GM18951 (cell line): Measurements from ENCODE around the gene TNFRSF1B.

ENCODE experiments used
- POLR2A ChIP-seq: IDR thresholded peaks from 4 replicates; pipeline ENCODE4 v1.6.1; 2011; ENCODE audit warnings: mild to moderate bottlenecking; ENCODE audit not compliant: insufficient read length, insufficient read depth; ENCODE audit errors: extremely low read depth
- in situ Hi-C: fragments of 300-500 bp; cut with MboI; formaldehyde crosslinking; loops from one replicate; pipeline ENCODE4 v1.12.0; 2022; ENCODE audit warnings: low sequenced_read_pairs, mixed read lengths, inconsistent platforms; ENCODE audit not compliant: unreplicated experiment

The TNFRSF1B gene

GRCh38 chr1:12191242-12192032, 24.6 kb downstream of the TNFRSF1B start:
- in situ Hi-C loops, result no loop called here
- TF ChIP-seq POLR2A, result no peak

GRCh38 chr1:12194666-12195216, 27.9 kb downstream of the TNFRSF1B start:
- TF ChIP-seq POLR2A, result no peak
- in situ Hi-C loops, result no loop called here

GRCh38 chr1:12195416-12195815, 28.6 kb downstream of the TNFRSF1B start:
- in situ Hi-C loops, result no loop called here
- no peak for TF ChIP-seq POLR2A

- no peak for TF ChIP-seq POLR2A
- in situ Hi-C loops, result no loop called here
These were observed 30.1 kb downstream of the TNFRSF1B start for GRCh38 chr1:12196641-12197482.

- TF ChIP-seq POLR2A, result no peak
- in situ Hi-C loops, result no loop called here
These were observed 30.7 kb downstream of the TNFRSF1B start for GRCh38 chr1:12197483-12197880.

- in situ Hi-C loops, result no loop called here
These were observed 33.4 kb downstream of the TNFRSF1B start for GRCh38 chr1:12200208-12200607.

GRCh38 chr1:12201352-12202189, 34.8 kb downstream of the TNFRSF1B start:
- in situ Hi-C loops, result no loop called here

More at GRCh38 chr1:12200208-12200607, 33.4 kb downstream of the TNFRSF1B start:
- no peak for TF ChIP-seq POLR2A

GRCh38 chr1:12202190-12202497, 35.4 kb downstream of the TNFRSF1B start:
- no peak for TF ChIP-seq POLR2A
- in situ Hi-C loops, result no loop called here

More at GRCh38 chr1:12201352-12202189, 34.8 kb downstream of the TNFRSF1B start:
- no peak for TF ChIP-seq POLR2A

- in situ Hi-C loops, result no loop called here
- TF ChIP-seq POLR2A, result no peak
These were observed 35.8 kb downstream of the TNFRSF1B start for GRCh38 chr1:12202577-12202976.

GRCh38 chr1:12203216-12204007, 36.6 kb downstream of the TNFRSF1B start:
- no peak for TF ChIP-seq POLR2A
- in situ Hi-C loops, result no loop called here

- no peak for TF ChIP-seq POLR2A
- in situ Hi-C loops, result no loop called here
These were observed 37.3 kb downstream of the TNFRSF1B start for GRCh38 chr1:12204140-12204539.
